ACHN (cell line): ENCODE measurements around the gene FGD4.

Source experiments
- DNase-seq: peaks from one replicate; pipeline ENCODE4 v3.0.0-alpha.2; 2015
- in situ Hi-C: cut with HindIII; loops from 2 replicates; pipeline ENCODE4 v1.10.0; 2017; ENCODE audit warnings: low sequenced_read_pairs, low pct_ligation_motif_present, low pct_unique_long_range_greater_than_20kb

FGD4 gene

GRCh38 chr12:32477714-32478113 lies 78.4 kb downstream of the FGD4 start:
- no peak for DNase-seq
- in situ Hi-C loops: no loop called here

GRCh38 chr12:32478166-32478565 lies 78.8 kb downstream of the FGD4 start:
- in situ Hi-C loops: no loop called here
- no peak for DNase-seq

- DNase-seq: peak; percentile 78
- in situ Hi-C loops: no loop called here
These were observed 79.7 kb downstream of the FGD4 start for GRCh38 chr12:32478858-32479725.

- in situ Hi-C loops: no loop called here
- no peak for DNase-seq
These were observed 82.9 kb downstream of the FGD4 start for GRCh38 chr12:32482226-32482625.

GRCh38 chr12:32483499-32483898 lies 84.1 kb downstream of the FGD4 start:
- in situ Hi-C loops: no loop called here
- DNase-seq: no peak

GRCh38 chr12:32483993-32484392 lies 84.6 kb downstream of the FGD4 start:
- no peak for DNase-seq
- in situ Hi-C loops: no loop called here

- in situ Hi-C loops: no loop called here
- peak; percentile 22 for DNase-seq
These were observed 86.8 kb downstream of the FGD4 start for GRCh38 chr12:32486158-32486557.

GRCh38 chr12:32488132-32488531 lies 88.8 kb downstream of the FGD4 start:
- in situ Hi-C loops: no loop called here
- no peak for DNase-seq

- DNase-seq: no peak
- in situ Hi-C loops: no loop called here
These were observed 89.7 kb downstream of the FGD4 start for GRCh38 chr12:32489070-32489469.

- in situ Hi-C loops: no loop called here
These were observed 91.4 kb downstream of the FGD4 start for GRCh38 chr12:32490801-32491200.

GRCh38 chr12:32493282-32493681 lies 93.9 kb downstream of the FGD4 start:
- DNase-seq: no peak
- in situ Hi-C loops: no loop called here

More at GRCh38 chr12:32490801-32491200, 91.4 kb downstream of the FGD4 start:
- DNase-seq: no peak

GRCh38 chr12:32494656-32495055 lies 95.3 kb downstream of the FGD4 start:
- DNase-seq: no peak
- in situ Hi-C loops: no loop called here

GRCh38 chr12:32496946-32497345 lies 97.6 kb downstream of the FGD4 start:
- DNase-seq: no peak
- in situ Hi-C loops: no loop called here

- no peak for DNase-seq
- in situ Hi-C loops: no loop called here
These were observed 98.5 kb downstream of the FGD4 start for GRCh38 chr12:32497864-32498263.

- no peak for DNase-seq
- in situ Hi-C loops: no loop called here
These were observed 99.7 kb downstream of the FGD4 start for GRCh38 chr12:32499048-32499447.

- peak; percentile 91 for DNase-seq
- in situ Hi-C loops: no loop called here
These were observed 102.5 kb downstream of the FGD4 start for GRCh38 chr12:32501835-32502333.

GRCh38 chr12:32502693-32503502 lies 103.5 kb downstream of the FGD4 start:
- in situ Hi-C loops: no loop called here
- DNase-seq: no peak

GRCh38 chr12:32503730-32504129 lies 104.4 kb downstream of the FGD4 start:
- DNase-seq: no peak
- in situ Hi-C loops: no loop called here

GRCh38 chr12:32504591-32504990 lies 105.2 kb downstream of the FGD4 start:
- no peak for DNase-seq
- in situ Hi-C loops: no loop called here
